Spleen (tissue), 11 donors: ENCODE measurements around the gene ZNF711. TPM values are rescaled to one million over a fixed set of nuclear protein-coding genes. Genes with fewer than 3 reads are reported as not detected.
"Not testable (repeated sequence)": the region's sequence is repeated elsewhere in the genome, so short reads cannot be mapped to it uniquely, and the experiment has no call there.

ENCODE experiments used
- DNase-seq: peaks from one replicate; pipeline ENCODE4 v3.0.0-alpha.2; 2020
- H3K27ac ChIP-seq, 8 donors: fragments of 200-600 bp; sonication (generic) in 7 of 8; 1 replicate in 4 of 8; 2 replicates in 4 of 8; pipeline versions ENCODE4 v1.5.0 to v1.8.0; 2016 to 2021; ENCODE audit warnings: inconsistent platforms in 4 of 8, mild to moderate bottlenecking in 4 of 8, moderate library complexity in 1 of 8
- H3K27me3 ChIP-seq, 7 donors: fragments of 200-600 bp; sonication (generic) in 6 of 7; replicated peaks in 1 of 7; 1 replicate in 4 of 7; 2 replicates in 3 of 7; pipeline versions ENCODE4 v1.5.0 to v1.8.0; 2016 to 2021; ENCODE audit warnings: inconsistent platforms in 3 of 7, mild to moderate bottlenecking in 1 of 7
- H3K36me3 ChIP-seq, 6 donors: fragments of 200-600 bp; sonication (generic) in 5 of 6; 1 replicate in 4 of 6; 2 replicates in 2 of 6; pipeline versions ENCODE4 v1.5.0 to v1.8.0; 2016 to 2021; ENCODE audit warnings: inconsistent platforms in 2 of 6
- H3K4me1 ChIP-seq, 6 donors: fragments of 200-600 bp; sonication (generic) in 5 of 6; 1 replicate in 3 of 6; 2 replicates in 3 of 6; pipeline versions ENCODE4 v1.5.0 to v1.8.0; 2016 to 2021; ENCODE audit warnings: inconsistent platforms in 3 of 6
- H3K4me3 ChIP-seq, 8 donors: fragments of 200-600 bp; sonication (generic) in 7 of 8; 1 replicate in 4 of 8; 2 replicates in 4 of 8; pipeline versions ENCODE4 v1.5.0 to v1.8.0; 2016 to 2021; ENCODE audit warnings: inconsistent platforms in 4 of 8, mild to moderate bottlenecking in 4 of 8, moderate library complexity in 2 of 8
- H3K9me3 ChIP-seq, 8 donors: fragments of 200-600 bp; sonication (generic) in 7 of 8; 1 replicate in 4 of 8; 2 replicates in 4 of 8; pipeline versions ENCODE4 v1.5.0 to v1.8.0; 2016 to 2021; ENCODE audit warnings: inconsistent platforms in 4 of 8
- CTCF ChIP-seq, 11 experiments: fragments of 200-600 bp in 7 of 11; fragments of 450-650 bp in 4 of 11; sonication (generic) in 4 of 11; IDR thresholded peaks in 8 of 11; conservative IDR thresholded peaks in 3 of 11; 1 replicate in 7 of 11; 2 replicates in 4 of 11; pipeline versions ENCODE4 v1.4.0 to v1.8.0; 2016 to 2021; ENCODE audit warnings: antibody characterized with exemption in 11 of 11, inconsistent platforms in 4 of 11, mild to moderate bottlenecking in 1 of 11
- POLR2A ChIP-seq, 3 donors: fragments of 450-650 bp; IDR thresholded peaks; one replicate each; pipeline ENCODE4 v1.5.1; 2017; ENCODE audit warnings: antibody characterized with exemption in 3 of 3, mild to moderate bottlenecking in 1 of 3
- POLR2AphosphoS5 ChIP-seq, 3 donors: sonication (generic); formaldehyde crosslinking; IDR thresholded peaks; one replicate each; pipeline ENCODE4 v1.5.1; 2017; ENCODE audit warnings: antibody characterized with exemption in 3 of 3
- WGBS, 5 donors: extraction: QIAGEN DNeasy Blood & Tissue Kit in 3 of 5; methylation state at CpG; one replicate each; pipeline versions ENCODE4 v1.1.5 to v1.1.7; 2013 to 2018; 5-methylcytosine and 5-hydroxymethylcytosine counted together
- intact Hi-C: fragments of 100-400 bp; cut with DNase I; formaldehyde crosslinking; loops from one replicate; pipeline ENCODE4 v1.15.0; 2023; ENCODE audit warnings: low total_unique reads
- polyA plus RNA-seq, 3 donors: library from polyadenylated mRNA; stranded (reverse); fragments of 200-250 nt; gene quantifications; one replicate each; pipeline ENCODE4 v1.2.1, GENCODE V29; 2013
- total RNA-seq, 7 donors: library from RNA; depleted of rRNA in 3 of 7; stranded (reverse); fragments of >200 nt in 3 of 7; fragmentation: NEBNext Ultra II Directional in 4 of 7; extraction: Animal tissue kit (Norgen Biotek cat#: 25700) in 4 of 7; gene quantifications; one replicate each; pipeline versions ENCODE4 v1.1.0 to v1.2.1, GENCODE V29; 2016 to 2021
- donor health status: healthy with polysubstance abuse.
- donor health status: DM: no; HTN: no; CAD: no; lungs with moderate emphysema.
- donor health status: DM: no; HTN: no; CAD: no.
- donor health status: Bipolar disorder and iron deficiency.
- donor health status: healthy.
- donor health status: DM: no; HTN: no; CAD: no.
- donor health status: DM: yes; HTN: yes; CAD: no.

The ZNF711 gene
- total and polyA plus RNA-seq, 10 donors, result 1.9 to 9.6 (median 4.2) TPM

- H3K4me3 ChIP-seq, result peak overlapping the region; percentile 31 to 73 (median 45)
- no peaks in the 10 kb centered on the region for H3K36me3 ChIP-seq
- intact Hi-C loops, result no loop called here
- no peaks in the 10 kb centered on the region for H3K9me3 ChIP-seq
- peak overlapping the region in 5 of 8 donors; percentile 28 to 71 (median 70) for H3K27ac ChIP-seq
- peak; percentile 61 for DNase-seq
- H3K27me3 ChIP-seq, result peaks cover 0 to 18% (median 0%) of the 10 kb centered on the region in 7 donors
- peaks cover 0 to 7% (median 0%) of the 10 kb centered on the region in 6 donors for H3K4me1 ChIP-seq
- WGBS, 5 donors, result 0 to 41% (median 2%) methylated on average over 15 to 42 of the region's 42 CpGs
- TF ChIP-seq POLR2AphosphoS5 (IDR thresholded peaks at IDR 0.05) (peak in 1 of 3 donors; percentile 21), CTCF (IDR thresholded peaks at IDR 0.05 in 8 of 11, conservative IDR thresholded peaks at IDR 0.05 in 3 of 11) (no peak)
Observed at GRCh38 chrX:85244450-85245211, 840 bp downstream of the ZNF711 start.

GRCh38 chrX:85285286-85285685 is 41.5 kb downstream of the ZNF711 start:
- H3K27me3 ChIP-seq, H3K36me3 ChIP-seq, intact Hi-C loops, DNase-seq, H3K27ac ChIP-seq, H3K4me1 ChIP-seq, H3K4me3 ChIP-seq: not testable (repeated sequence)
- 81 to 95% (median 91%) methylated on average over 6 of the region's 6 CpGs for WGBS, 5 donors
- H3K9me3 ChIP-seq, result peaks cover 0 to 19% (median 0%) of the 10 kb centered on the region in 8 donors

- no peaks in the 10 kb centered on the region for H3K36me3 ChIP-seq
- WGBS, 5 donors, result 78 to 93% (median 86%) methylated on average over 7 of the region's 7 CpGs
- intact Hi-C loops, result no loop called here
- TF ChIP-seq POLR2AphosphoS5 (IDR thresholded peaks at IDR 0.05) (no peak), CTCF (IDR thresholded peaks at IDR 0.05 in 8 of 11, conservative IDR thresholded peaks at IDR 0.05 in 3 of 11) (no peak), POLR2A (IDR thresholded peaks at IDR 0.05) (no peak)
- DNase-seq, result no peak
- H3K27ac ChIP-seq, result no peak overlapping the region
- no peak overlapping the region for H3K4me3 ChIP-seq
- H3K9me3 ChIP-seq, result peaks cover 0 to 47% (median 9%) of the 10 kb centered on the region in 8 donors
- no peaks in the 10 kb centered on the region for H3K4me1 ChIP-seq
- no peaks in the 10 kb centered on the region for H3K27me3 ChIP-seq
Observed at GRCh38 chrX:85288992-85289723, 45.4 kb downstream of the ZNF711 start.

GRCh38 chrX:85303544-85303943 is 59.8 kb downstream of the ZNF711 start:
- Histone ChIP-seq H3K27me3 (no peaks in the 10 kb centered on the region), H3K27ac (no peak overlapping the region), H3K36me3 (no peaks in the 10 kb centered on the region), H3K4me1 (no peaks in the 10 kb centered on the region), H3K9me3 (no peaks in the 10 kb centered on the region), H3K4me3 (no peak overlapping the region)
- intact Hi-C loops, result no loop called here
- TF ChIP-seq POLR2A (IDR thresholded peaks at IDR 0.05) (no peak), POLR2AphosphoS5 (IDR thresholded peaks at IDR 0.05) (no peak), CTCF (IDR thresholded peaks at IDR 0.05 in 8 of 11, conservative IDR thresholded peaks at IDR 0.05 in 3 of 11) (no peak)
- no peak for DNase-seq
- 56 to 73% (median 58%) methylated on average over 3 of the region's 3 CpGs for WGBS, 5 donors
